ENCODE data around the gene PHLDA3.
A peak's percentile ranks its signal among the peaks of the same experiment; 100 is the strongest.
"Not testable (repeated sequence)": the region's sequence is repeated elsewhere in the genome, so short reads cannot be mapped to it uniquely, and the experiment has no call there.

Gene PHLDA3

DNA sequence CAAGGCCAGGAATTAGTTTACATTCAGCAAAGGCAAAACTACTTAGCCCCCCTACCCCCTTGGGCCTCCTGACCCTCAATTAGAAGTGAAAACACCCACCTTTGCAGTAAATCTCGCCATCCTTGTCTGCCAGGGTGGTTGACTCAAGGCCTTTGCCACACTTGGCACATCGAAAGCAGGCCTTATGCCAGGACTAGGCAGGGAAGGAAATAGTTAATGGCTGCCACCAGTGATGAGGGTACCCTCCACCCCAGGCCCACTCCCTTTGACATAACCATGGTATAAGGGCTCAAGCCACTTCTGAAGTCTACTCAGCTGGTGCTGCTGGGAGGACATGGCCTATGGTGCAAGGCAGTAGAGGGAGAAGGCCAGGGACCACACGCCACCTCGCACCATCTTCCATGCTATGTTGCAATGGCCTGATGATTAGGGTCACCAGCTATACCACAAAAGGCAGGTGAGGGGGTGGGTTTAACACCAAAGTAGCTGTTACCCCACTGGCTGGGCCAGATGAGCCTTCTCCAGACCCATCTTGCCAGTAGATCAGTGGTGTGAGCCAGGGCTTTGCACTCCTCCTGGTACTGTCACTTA is 16.3 kb upstream of the PHLDA3 start:
- no peak for DNase-seq (ENCODE audit: low spot score)

DNA sequence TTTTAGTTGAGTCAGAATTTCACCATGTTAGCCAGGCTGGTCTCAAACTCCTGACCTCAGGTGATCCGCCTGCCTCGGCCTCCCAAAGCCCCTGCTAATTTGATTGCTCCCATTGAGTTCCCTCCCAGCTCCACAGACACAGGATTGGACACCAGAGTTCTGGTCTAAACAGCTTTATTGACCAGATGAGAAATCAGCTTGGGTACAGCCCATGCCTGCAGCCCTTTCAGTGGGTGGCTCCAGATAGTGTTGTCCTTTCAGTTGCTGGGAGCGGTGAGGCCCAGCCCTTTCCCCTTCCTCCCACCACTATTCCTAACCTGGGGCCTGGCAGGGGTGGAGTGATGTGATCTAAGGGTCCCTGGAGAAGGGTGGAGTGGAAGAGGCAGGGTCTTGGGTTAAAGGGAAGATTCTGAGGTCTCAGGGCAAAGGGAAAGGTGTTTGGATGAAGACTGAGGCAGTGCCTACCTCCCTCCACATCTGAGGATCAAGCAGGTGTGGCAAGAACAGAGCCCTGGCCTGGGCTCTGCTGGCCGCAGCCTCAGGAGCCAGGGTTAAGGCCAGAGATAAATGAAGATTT is 14.5 kb upstream of the PHLDA3 start:
- DNase-seq (ENCODE audit: low spot score): no peak

DNA sequence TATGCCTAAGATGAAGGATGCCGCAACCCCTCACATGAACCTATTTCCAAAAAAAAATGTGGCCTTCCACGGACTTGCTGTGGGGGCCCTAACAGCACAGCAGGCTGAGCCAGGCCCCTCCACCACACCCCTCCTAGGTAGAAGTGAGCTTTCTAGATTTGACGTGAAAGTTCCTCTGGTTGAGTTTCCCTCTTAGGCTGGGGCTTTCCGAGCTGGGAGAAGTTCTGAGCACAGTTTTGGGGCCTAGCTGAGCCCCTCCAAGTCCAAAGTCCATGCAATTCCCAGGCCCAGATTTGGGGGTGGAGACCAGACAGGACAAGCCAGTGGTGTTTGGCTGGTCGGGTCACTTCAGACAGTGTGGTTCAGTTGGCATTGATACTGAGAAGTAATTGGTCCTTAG is 13.8 kb upstream of the PHLDA3 start:
- no peak for DNase-seq (ENCODE audit: low spot score)

DNA sequence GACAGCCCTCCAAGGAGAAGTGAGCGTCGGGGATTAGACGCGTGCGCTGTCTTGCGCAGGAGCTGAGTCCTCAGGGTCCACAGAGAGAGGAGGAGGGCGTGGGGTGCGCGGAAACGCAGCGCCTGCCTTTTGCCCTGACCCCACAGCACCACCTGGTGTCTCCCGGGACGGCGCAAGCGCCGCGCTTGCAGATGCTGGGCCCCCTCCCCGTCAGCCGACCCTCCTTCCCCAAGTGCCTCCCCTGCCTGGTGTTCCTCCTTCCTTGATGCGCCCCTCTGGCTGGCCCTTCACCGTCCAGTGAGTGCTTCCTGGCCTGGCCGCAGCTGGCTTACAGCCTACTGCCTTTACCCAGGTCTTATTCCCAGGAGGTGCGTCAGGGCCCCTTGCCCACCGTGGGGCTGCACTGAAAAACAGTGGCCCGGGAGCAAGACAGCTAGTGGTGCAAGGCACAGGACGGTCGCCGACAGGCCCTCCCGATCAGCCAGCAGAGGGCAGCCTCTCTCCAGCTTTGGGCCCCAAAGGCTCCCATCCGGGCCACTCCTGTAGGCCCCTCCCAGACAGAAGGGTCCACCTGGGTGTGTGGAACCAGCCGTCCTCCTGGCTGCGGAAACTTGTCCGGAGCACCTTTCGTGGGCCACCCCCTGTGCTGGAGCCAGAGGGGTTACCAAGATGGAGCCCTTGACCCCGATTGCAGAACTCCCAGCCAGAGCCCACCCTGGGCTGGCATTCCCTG is 12.9 kb upstream of the PHLDA3 start:
- peak; percentile 90 for DNase-seq (ENCODE audit: low spot score)

DNA sequence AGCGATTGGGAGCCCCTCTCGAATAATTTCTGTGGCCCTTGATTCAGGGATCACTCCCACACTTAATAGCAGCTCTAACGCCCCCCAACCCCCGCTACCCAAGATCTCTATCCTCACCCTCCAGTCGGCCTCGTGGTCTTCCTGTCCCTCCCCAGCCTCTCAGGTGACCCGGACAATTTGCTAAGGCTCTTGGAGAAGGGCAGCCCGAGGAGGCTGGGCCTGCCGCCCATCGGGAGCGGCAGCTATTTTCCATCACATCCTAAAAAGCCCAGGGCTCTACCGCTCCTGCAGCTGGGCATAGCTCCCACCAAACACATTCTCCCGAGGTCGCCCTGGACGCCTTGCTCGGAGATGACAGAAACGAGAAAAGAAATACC is 12.0 kb upstream of the PHLDA3 start:
- no peak for DNase-seq (ENCODE audit: low spot score)

DNA sequence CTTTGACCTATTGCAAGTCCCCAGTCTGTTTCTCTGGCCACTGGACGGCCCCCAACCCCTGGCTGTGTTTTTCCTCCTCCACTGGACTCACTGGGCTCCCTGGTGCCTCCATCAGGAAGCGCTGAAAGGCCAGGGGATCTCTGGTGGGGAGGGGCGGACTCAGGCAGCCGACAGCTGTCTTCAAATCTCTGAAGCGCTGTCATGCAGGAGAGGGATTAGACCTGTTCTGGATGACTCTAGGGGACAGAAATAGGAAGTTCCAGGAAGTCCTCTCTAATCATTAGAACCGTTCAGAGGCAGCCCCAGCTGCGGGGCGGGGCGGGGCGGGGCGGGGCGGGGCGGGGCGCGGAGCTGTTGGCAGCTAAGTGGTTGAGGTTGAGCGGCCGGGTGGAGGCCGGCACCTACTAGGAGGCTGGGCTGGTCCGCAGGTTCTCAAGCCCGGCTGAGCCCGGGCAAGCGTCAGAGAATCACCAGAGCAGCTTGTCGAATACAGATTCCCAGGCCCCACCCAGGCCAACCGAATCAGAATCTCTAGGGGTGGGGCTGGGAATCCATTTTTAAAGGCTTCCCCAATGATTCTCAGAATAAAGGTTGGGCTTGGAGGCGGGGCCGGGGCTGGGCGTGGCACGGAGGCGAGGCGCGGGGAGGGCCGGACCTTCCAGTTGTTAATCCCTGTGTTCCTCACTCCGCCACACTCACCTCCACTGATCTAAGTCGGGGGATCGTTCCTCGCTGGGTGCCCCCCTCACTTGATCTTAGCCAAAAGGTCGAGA is 11.4 kb upstream of the PHLDA3 start:
- peak; percentile 85 for DNase-seq (ENCODE audit: low spot score)

DNA sequence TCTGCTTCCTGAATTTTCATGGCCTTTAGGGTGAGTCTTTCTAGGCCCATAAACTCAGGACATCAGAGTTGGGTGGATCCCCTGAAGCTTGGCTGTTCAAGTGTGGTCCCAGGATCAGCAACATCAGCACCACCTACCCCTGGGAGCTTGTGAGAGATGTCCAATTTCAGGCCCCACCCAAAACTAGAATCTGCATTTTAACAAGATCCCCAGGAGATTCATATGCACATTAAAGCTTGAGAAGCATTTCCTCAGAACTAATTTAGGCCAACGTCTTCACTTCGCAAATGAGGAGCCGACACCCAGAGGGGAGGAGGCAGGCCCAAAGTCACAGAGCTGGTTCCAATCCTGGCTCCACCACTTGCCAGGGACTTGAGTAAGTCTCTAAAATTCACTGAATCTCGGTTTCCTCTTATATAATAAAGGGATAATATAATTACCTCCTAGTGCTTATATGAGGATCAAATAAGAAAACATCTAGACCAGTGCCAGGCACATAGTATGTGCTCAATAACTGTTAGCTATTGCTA is 10.3 kb upstream of the PHLDA3 start:
- DNase-seq (ENCODE audit: low spot score): no peak

DNA sequence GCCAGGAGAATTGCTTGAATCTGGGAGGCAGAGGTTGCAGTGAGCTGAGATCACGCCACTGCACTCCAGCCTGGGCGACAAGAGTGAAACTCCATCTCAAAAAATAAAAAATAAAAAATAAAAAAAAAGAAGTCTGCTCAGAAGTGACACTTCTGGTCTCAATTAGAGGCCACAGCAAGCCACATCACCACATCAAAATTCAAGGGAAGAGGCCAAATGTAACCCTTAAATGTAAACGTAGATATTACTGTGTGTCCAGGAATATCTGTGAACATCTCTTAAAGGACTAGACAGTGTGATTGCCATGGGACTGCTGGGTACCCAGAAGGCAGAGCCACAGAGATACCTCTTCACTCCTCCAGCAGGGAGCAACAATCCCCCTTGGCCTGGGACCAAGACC is 9.7 kb upstream of the PHLDA3 start:
- not testable (repeated sequence) for DNase-seq (ENCODE audit: low spot score)

DNA sequence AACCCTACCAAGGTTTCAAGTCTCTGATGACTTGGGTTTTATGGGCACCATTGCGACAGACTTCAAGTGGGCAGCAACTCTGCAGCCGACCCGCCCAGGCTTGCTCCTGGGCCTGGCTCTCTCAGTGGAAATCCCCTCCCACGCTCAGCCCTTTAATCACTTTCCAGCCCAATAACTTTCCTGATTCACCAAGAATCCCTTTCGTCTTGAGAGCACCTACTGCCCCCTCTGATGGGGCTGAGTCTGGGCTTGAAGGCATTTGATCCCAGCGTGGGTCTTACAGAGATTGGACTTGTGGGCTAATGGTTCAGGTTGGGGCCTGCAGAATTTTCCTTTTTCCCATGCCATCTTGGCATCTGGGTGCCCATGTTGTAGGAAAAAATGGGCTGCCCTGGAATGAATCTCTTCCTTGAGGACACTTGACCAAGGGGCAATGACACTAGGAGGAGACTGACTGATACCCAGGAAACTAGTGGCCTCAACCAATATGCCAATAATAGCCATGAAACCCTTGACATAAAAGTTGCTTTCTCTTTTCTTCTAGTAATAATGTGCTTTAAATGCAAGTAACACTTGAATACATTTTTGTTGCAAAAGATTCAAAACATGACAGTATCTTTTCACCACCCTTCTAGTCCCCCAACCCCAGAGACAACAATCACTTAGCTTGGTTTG is 7.8 kb upstream of the PHLDA3 start:
- DNase-seq (ENCODE audit: low spot score): no peak

DNA sequence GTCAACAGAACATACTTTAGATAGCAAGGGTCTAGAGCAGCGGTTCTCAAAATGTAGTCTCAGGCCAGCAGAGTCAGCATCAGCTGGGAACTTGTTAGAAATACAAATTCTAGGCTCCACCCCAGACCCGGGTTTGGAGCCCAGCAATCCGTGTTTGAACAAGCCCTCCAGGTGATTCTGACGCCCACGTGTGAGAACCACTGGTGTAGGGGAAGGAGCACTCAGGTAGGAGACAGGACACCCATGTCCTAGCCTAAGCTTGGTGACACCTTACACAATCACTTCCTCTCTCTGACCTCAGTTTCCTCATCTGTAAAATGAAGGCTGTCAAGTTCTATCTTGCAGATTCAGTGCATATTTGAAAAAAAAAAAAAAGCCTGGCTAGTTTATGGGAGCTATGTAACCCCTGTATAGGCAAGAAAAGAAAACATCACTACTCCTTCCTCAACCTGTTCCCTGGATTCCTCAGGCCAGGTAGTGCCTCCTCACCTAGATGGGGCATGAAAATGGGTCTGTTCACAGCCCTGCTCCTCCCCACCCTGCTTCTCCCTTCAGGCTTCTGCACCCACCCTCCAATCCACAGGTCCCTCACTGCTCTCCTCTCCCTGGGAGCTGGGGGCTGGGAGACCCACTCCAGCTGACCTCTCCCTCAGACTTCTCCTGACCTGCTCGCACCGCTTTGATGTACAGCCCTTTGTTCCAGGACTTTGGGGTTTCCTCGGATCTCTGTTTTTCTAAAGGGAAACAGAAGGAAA is 7.1 kb upstream of the PHLDA3 start:
- no peak for DNase-seq (ENCODE audit: low spot score)

DNA sequence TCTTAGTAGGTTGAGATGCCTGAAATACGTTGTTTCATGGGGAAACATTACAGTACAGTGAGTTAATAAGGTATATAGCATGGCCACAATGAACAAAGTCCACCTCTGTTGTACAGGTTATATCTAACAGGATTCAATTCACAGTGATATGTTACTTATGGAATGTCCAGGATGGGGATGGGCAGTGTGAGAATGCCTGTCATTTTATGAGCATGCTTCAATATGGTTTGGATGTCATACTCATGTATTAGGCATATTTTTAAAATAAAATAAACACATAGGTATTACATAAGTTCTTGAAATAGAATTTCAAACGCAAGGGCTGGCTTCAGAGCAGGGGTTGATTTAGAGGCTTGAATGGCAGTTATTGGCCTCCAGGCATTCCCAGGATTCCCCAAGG is 6.1 kb upstream of the PHLDA3 start:
- no peak for DNase-seq (ENCODE audit: low spot score)

DNA sequence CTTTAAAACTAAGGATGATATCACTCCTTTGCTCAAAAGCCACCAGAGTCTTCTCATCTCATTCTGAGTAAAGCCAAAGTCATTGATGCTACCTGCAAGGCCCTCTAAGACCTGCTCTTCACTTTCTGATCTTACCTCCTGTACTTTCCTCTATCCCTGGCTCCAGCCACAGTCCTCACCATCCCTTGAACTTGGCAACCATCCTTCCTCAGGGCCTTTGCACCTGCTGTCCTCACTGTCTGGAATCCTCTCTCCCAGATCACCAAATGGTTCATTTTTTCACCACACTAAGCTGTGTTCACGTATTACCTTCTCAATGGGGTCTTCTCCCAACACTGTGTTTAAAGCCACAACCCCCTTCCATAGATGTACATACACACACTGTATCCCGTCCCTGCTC is 4.3 kb upstream of the PHLDA3 start:
- no peak for DNase-seq (ENCODE audit: low spot score)

DNA sequence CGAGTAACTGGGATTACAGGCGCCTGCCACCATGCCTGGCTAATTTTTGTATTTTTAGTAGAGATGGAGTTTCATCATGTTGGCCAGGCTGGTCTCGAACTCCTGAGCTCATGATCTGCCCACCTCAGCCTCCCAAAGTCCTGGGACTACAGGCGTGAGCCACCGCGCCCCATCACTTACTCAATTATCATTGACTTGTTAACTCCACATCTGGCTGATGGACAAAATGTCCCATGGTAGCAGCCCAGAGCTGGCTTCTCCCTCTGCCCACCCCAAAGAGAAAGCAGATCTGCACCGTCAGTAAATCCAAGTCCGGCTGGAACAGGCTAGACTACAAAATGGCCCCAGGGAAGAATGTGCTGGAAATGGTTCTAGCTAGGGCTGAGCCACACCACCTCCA is 3.3 kb upstream of the PHLDA3 start:
- not testable (repeated sequence) for DNase-seq (ENCODE audit: low spot score)

DNA sequence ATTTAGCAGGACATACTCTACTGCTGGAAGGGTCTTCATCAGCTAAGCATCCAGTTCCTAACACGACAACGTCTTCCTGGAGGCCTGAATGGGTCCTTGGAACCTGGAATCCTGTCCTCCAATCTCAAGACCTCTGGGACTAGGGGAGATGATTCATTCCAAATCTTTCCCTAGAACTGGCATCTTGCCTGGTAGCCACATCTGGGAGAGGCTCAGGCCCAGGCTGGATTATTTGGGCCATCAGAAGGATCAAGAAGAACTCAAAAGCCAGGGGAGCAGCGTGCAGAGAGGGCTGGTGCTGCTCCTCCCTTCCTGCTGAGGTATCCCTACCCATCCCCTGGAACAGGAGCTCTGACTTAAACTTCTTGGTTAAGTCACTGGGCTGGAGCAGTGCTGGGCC is 2.8 kb upstream of the PHLDA3 start:
- DNase-seq (ENCODE audit: low spot score): no peak

DNA sequence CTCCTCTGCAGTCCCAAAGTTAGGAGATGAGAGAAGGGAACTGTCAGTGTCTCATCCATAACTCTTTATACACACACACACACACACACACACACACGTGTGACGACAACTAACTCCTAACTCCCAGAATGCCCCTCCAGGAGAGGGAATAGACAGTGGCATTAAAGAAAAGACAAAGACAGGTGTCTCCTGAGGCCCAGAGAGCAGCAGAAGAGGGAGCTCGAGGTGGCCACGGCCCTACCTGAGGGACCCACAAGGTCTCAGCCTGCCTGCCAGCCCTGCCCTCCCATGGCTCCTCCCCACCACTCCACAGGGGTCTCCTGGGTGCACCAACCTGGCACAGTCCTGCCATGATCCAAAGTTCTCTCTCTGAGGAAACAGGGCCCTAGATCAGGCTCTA is 1.6 kb upstream of the PHLDA3 start:
- no peak for DNase-seq (ENCODE audit: low spot score)

DNA sequence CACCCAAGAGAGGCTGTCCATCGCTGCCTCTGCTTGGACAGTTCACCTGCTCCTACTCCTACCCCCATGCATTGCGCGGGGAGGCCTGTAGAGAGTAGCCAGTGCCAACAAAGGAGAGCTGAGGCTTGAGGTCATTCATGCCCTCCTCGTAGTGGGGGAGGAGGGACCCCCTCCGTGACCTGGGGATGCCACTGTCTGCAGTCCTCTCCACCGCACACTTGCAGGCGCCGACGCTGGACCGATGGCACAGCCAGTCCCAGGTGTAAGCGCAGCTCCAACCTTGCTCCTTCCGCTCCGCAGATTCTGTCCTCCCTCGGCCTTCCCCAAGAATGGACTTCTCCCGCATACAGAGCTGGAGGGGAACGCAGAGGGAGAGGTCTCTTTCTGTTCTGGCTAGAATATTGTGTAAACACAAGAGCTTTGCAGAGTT is 672 bp upstream of the PHLDA3 start:
- no peak for DNase-seq (ENCODE audit: low spot score)

DNA sequence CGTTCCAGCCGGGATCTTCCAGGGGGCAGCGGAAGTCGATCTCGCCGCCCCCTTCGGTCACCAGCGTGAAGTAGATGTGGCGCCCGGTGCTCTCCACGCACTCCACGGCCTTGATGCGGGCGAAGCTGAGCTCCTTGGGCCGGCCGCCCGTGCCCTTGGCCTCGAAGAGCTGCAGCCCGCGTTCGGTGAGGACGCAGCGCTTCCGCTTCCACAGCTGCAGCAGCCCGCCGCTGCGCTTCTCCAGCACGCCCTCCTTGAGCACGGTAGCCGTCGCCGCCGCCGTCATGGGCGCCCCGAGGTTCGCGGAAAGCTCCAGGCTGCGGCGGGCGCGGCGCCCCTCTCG is 516 bp downstream of the PHLDA3 start:
- peak; percentile 38 for DNase-seq (ENCODE audit: low spot score)

DNA sequence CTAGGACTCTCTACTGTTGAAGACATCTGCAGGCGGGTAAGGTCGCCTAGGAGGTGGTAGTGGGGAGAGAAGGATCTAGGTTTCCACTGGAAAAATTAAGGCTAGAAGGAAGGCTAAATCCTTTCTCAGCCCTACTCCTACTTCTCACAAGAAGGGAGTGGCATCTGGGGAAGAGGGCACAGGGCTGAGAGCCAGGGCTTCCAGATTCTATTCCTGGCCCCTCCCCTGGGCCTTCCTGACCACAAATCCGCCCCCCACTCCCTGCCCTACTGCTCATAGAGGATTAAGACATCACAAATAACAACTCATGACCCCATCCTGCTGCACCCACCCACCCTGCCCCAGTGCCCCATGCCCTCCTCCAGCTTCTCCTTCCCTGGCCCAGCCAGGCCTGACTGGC is 2.5 kb downstream of the PHLDA3 start:
- DNase-seq (ENCODE audit: low spot score): no peak

DNA sequence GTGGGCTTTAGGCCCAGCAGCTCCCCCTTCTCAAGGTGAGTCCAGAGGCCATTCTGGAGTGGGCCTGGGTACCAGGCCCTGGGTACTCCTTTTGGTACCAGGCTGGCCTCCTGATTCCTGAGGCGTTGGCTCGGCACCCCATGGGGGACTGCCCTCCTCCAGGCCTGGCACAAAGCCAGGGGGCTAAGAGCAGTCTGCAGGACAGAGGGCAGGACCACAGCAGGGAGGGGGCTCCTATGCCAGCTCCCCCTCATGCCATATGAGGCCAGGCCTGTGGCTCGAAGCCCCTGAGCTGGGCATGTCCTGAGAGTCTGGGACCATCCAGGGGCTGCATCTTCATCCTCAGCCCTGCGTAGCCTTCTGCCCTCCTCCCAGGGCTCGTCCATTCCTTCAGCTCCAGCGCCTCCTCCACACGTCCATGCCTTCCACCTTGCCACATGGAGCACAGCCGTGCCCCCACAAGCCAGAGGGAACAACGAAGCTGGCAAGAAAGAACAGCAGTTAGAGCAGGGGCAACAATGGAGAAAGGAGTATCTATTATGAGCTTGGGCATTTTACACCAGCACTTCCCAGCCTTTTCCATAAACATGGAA is 3.2 kb downstream of the PHLDA3 start:
- DNase-seq (ENCODE audit: low spot score): no peak

DNA sequence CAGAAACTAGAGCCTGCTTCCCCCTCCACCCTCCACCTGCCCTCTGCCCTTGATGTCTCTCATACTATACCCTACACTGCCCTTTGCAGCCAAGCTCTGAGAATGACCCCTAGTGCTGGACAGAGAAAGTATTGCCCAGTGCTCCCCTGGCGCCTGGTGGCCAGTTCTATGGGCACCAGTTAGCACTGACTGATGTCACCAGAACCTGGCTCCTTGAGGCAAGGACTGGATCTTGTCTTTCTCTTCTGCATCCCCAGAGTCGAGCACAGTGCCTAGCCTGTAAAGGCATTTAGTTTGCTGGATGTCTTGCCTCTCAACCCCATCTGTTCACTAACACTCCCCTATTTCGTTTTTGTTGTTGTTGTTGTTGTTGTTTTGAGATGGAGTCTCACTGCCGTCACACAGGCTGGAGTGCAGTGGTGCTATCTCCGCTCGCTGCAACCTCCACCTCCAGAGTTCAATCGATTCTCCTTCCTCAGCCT is 5.9 kb downstream of the PHLDA3 start:
- DNase-seq (ENCODE audit: low spot score): no peak
